Stimulated activated CD8-positive, alpha-beta memory T cell treated with anti-CD3 and anti-CD28 coated beads, Interleukin-2, amount 100 ng/mL, for 1 hour (primary cell): Measurements from ENCODE around the gene BTG2.

Experiments used
- DNase-seq, 2 donors: peaks; one replicate each; pipeline ENCODE4 v3.0.0-alpha.2; 2020; ENCODE audit warnings: low read depth in 2 of 2

BTG2 gene

GRCh38 chr1:203276408-203276807 is 28.9 kb upstream of the BTG2 start:
- no peak for DNase-seq

- no peak for DNase-seq
Observed at GRCh38 chr1:203276916-203277545, 28.3 kb upstream of the BTG2 start.

DNA sequence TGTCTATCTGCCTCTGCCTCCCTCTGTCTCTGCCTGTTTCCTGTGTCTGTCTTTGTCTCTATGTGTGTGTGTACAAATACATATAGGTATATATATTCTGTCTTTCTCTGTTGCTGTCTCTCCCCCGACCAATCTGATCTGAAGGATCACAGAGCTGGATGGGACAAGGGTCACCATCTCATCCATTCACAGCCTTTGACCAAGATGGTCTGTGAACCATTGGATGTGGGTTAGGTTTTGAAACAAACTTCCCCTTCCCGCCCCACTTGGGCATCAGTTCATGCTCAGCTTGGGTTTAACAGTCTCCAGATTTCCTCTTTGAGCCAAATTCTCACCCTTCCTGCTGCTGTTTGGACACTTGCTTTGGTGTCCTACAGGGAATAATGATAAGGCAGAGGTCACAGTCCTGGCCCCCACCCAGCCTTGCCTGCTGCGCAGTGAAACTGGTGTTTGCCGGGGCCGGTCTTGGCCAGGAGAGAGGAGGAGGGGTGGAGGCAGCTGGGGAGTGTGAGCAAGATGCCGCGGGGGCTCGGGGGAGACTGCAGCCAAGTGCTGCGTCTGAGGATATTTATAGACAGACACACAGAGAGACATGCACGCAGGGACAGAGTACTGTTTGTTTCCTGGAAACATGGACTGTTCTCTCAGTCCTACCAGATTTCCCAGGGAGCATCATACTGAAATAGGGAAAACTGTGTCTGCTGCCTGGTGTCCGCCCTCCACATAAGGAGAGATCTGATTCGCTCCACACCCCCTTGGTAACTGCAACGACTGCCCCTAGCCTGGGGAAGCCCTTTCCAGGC is 27.0 kb upstream of the BTG2 start:
- DNase-seq, result no peak

DNA sequence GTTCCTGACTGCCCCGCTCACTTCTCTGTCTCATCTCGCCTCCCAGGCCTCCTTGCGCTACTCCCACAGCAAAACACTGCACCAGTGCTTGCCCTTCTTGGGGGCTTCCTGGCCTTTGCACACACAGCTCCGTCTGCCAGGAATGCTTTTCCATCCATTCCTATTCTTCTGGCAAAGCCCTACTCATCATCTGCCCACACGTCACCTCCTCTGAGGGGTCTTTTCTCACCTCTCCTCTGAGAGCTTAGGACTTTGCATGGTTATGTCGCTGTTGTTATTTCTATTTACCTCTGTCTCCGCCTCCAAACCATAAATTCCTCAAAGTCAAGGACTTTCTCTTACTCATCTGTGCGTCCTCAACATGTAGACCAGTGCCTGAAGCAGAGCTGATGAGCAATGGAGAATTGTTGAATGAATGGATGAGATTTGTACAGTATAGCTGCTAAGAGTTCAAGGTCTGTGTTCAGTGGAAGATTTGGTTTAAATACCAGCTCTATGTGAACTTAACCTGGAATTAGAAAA is 26.4 kb upstream of the BTG2 start:
- DNase-seq, result no peak

DNA sequence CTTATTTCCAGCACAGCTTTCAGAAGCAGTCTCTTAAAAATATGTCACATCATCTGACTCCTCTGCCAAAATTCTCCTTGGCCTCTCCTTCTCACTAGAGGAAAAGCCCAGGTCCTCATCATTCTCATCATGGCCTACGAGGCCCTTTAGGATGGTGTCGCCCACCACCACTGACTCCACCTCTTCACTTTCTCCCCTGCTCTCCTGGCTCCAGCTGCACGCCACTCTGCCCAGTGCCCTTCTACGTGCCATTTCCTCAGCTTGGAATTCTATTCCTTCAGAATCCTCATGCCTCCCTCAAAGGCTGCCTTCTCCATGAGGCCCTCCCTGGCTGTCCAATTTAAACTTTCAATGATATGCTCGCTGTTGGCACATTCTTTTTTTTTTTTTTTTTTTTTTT is 25.3 kb upstream of the BTG2 start:
- DNase-seq, result no peak

DNA sequence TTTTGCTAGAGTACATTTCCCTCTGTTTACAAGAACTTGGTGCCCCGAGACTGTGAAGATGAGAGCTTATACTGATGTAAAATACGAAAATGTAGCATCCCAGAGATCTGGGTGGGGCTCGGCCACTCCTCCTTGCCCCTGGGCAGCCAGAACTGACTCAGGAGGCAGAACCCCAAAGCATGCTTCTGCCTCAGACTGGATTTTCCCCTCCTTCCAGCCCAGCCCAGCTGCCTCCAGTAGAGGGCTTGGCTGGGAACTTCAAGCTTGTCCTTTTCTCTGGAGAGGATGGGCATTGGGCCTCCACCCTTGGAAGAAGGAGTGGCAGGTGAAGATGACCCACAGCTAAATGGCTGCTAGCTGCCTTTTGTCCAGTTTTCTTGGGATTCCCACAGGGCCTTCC is 24.3 kb upstream of the BTG2 start:
- DNase-seq, result no peak

DNA sequence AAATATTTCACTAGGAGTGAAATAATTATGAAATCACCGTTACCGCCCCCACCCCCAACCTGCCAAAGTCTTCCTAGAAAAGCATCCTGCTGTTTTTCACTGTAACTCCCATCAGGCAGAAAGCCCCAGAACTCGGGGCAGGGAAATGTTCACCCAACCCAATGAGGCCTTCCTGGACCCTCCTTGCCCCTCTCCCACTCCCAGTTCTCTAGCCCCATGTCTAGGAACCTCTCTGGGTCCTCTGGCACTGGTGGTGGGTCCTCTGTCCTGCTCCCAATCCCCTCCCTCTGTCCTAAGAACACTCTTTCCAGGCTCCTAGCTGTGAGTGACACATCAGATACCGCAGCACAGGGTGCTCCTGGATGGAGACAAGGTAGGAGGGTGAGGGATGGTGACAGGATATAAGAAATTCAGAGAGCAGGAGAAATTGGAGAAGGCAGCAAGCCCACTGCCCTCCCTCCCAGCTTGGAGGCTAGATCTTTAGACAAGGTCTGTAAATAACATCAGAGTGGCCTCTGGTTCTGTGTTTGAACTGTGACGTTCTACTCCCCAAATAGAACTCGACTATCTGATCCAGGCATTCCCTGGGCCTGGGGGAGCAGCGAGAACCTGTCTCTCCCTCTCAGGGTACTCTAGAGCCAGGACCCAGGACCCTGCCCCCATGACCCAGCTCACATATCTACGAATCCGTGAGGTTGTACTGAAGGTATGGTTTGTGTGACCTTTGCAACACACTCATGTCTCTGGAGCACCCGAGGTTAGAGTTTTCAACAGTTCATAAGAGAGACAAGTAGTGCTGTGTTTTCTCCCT is 23.3 kb upstream of the BTG2 start:
- DNase-seq, result no peak

DNA sequence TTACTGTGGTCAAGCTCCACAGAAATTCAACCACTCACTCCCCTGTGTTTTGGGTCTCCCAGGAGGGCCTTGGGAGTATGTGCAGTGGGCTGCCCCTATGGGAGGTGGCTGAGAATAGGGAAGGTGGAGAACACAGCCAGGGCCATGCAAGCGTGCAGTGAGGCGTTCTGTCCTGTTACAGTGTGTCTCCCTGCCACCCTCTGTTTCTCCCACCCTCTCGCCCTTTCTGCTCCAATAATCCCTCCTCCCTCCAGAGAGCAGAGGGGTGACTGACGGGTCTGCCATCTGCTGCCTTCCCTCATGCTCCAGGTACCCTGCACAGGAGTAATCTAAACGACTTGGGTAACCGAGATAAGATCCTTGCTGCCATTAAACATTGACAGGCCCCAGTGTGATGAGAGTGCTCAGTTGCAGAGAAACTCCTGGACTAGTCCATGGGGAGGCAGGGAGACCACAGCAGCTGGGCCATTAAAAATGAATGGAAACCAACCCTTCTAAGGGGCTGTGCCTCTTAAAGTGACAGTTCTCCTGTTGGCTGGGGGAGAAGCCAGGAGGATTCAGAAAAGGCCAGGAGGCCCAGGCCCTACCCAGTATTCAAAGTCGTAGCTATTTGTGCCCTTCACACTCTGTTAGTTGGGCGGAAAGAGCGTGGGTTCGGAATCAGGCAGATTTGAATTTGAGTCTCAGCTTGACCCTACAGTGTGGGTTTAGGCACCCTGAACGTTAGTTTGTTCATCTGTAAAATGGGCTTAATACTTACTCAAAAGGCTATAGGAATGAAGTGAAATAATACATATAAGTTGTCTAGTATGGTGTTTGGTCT is 22.4 kb upstream of the BTG2 start:
- DNase-seq, result no peak

DNA sequence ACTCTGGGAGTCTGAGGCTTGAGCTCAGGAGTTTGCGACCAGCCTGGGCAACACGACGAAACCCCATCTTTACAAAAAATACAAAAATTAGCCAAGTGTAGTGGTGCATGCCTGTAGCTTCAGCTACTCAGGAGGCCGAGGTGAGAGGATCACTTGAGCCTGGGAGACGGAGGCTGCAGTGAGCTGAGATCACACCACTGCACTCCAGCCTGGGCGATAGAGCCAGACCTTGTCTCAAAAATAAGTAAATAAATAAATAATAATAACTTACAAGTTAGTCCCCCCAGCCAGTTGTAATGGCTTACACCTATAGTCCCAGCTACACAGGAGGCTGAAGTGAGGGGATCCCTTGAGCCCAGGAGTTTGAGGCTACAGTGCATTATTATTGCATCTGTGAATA is 21.7 kb upstream of the BTG2 start:
- no peak for DNase-seq

GRCh38 chr1:203284411-203285123 is 20.8 kb upstream of the BTG2 start:
- DNase-seq, result no peak

GRCh38 chr1:203286161-203286984 is 18.9 kb upstream of the BTG2 start:
- no peak for DNase-seq

GRCh38 chr1:203287109-203287893 is 18.0 kb upstream of the BTG2 start:
- DNase-seq, result peak; percentile 62 to 69

- DNase-seq, result no peak
Observed at GRCh38 chr1:203287898-203288297, 17.4 kb upstream of the BTG2 start.

DNA sequence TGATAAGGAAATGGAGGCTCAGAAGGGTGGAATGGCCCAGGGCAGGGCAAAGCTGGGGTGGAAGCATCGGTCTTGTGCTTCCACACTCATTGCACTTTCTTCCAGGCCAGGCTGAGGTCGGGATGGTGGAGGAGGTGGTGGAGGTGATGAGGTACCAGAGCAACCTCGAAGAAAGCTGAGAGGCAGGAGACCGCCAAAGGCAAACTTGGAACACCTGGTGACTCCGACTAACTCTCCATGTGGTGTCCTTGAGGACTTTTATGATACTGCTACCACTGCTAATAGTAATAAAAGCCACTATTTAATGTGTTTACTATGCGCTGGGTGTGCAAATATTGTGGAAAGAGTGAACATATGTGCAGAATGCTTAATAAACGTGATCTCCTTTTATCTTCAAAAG is 16.9 kb upstream of the BTG2 start:
- DNase-seq, result no peak

GRCh38 chr1:203289281-203289981 is 15.9 kb upstream of the BTG2 start:
- DNase-seq, result peak; percentile 78

GRCh38 chr1:203289982-203290260 is 15.4 kb upstream of the BTG2 start:
- DNase-seq, result no peak

DNA sequence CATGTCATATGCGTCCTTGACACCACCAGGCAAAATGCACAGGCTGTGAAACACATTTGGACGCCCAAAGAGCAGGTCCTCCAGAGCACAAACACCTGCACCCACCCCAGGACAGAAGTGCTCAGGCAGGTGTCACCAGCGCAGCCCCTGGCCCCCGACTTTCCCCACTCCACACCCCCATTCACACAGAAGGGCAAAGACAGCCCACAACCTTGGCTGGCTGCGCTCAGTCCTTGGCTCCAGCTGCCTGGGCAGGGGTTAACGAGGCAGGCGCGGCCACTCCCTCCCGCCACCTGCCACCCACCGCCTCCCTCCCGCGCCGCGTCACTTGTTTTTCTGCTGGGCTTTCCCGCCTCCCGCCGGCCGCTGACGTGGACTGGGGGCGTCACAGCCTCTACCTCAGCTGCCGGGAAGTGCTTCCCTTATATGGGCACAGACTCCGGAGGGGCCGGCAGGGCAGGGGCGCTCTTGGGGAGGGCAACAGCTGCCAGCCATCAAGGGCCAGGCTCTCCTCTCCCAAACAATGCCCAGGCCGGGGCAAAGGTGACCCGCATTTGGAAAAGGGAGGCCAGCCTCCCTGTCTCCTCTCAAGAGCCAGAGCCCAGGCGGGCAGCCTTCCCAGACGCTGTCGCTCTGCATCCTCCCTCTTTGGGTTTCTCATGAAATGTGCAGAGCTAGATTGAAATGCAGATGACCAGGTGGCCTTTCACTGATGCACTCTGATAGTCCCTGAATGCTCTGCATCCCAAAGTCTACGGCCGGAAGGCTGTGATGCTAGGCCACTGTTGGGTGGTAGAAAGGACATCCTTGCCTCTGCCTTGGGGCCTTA is 14.8 kb upstream of the BTG2 start:
- peak; percentile 96 to 97 for DNase-seq
